GM18909 (cell line): ENCODE measurements around the gene RAMACL.
A peak's percentile ranks its signal among the peaks of the same experiment; 100 is the strongest.
"Not testable (repeated sequence)": the region's sequence is repeated elsewhere in the genome, so short reads cannot be mapped to it uniquely, and the experiment has no call there.

Source experiments
- ATAC-seq: cut with Tn5 transposase; IDR thresholded peaks from one replicate; pipeline ENCODE4 v1.9.1; 2021; ENCODE audit warnings: mild to moderate bottlenecking; ENCODE audit not compliant: unreplicated experiment, poor library complexity

The RAMACL gene

DNA sequence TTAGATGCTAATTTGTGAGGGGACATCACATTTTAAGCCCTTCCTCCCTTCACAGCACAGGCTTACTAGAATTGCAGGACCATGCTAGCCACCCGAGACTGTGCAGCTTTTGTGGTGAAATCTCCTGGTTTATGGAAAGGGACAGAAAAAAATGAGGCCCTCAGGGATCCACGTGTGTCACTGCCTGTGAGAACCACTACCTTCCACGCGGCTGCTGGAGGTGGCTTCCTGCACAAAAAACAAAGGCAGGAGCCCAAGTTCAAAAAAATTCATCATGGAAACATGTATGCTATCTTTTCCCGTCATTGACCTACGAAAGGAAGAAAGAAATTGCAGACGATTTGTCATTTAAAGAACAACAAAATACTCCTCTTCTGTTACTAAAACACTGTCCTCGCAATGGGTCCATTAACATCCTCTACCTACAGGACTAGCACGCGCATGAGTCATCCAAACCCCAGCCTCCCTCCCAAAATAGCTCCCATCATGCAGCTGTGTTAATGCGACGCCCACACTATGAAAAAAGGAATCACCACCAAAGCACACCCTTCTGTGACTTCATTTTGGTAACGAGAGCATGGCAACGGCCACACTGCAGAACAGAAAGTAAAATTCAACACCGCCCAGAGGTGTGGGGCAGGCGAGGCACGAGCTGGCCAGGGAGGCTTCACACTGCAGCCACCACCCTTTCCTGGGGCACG, 45.7 kb downstream of the RAMACL start:
- ATAC-seq, result peak; percentile 82

DNA sequence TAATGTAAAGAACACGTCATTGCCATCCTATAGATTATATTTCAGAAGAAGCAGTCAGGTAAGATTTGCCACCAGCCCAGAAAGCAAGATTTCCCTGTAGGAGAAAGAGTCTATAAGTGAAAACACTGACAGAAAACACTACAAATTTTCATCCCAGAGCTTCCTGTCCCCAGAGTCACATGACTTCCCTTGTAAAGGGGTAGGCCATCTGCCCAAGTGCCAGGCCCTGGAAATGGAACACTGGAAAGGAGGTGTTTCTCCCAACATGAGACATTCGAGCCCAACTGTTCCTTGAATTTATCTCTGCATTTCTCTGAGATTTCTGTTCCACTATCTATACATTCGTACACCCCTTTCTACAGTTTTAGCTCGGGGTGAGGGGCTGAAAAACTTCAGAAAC, 46.9 kb downstream of the RAMACL start:
- ATAC-seq, result no peak

DNA sequence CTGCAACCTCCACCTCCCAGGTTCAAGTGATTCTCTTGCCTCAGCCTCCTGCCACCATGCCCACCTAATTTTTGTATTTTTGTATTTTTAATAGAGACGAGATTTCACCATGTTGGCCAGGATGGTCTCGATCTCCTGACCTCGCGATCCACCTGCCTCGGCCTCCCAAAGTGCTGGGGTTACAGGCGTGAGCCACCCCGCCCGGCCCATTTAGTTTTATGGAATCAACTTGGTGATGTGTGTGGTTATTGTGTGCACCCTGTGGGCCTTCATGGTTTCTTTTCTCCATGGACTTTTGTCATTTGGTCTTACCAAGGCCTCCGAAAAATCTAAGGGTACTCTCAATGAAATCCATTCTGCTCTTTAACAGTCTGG, 47.5 kb downstream of the RAMACL start:
- not testable (repeated sequence) for ATAC-seq

DNA sequence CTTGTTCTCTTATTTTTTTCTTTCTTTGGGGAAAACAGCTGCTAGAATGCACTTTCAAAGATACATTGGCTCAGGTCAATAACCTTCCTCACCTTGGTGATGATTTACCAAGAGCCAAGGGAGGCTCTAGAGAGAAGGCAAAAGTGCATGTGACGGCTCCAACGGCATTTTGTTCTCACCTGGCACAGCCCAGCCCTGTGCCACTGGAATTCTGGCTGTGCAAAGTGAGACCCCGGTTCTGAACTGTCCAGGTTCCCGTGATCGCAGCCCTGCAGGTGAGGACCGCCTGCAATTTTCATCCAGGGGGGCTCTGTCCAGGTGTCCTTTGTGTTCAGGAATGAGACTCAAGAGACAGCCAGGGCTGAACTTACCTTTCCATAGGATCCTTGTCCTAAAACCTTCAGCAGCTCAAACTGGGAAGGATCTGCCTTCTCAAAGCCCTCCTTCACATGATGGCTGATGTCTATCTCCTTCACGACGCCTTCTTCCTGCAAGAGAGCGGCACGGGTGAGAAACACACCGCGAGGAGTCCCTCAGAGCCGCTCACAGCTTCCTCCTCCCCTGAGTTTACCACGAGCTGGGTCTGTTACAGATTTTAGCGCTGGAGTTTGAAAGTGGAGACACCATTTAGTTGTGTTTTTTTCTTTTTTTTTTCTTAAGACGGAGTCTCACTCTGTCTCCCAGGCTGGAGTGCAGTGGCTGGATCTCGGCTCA, 48.0 kb downstream of the RAMACL start:
- no peak for ATAC-seq

DNA sequence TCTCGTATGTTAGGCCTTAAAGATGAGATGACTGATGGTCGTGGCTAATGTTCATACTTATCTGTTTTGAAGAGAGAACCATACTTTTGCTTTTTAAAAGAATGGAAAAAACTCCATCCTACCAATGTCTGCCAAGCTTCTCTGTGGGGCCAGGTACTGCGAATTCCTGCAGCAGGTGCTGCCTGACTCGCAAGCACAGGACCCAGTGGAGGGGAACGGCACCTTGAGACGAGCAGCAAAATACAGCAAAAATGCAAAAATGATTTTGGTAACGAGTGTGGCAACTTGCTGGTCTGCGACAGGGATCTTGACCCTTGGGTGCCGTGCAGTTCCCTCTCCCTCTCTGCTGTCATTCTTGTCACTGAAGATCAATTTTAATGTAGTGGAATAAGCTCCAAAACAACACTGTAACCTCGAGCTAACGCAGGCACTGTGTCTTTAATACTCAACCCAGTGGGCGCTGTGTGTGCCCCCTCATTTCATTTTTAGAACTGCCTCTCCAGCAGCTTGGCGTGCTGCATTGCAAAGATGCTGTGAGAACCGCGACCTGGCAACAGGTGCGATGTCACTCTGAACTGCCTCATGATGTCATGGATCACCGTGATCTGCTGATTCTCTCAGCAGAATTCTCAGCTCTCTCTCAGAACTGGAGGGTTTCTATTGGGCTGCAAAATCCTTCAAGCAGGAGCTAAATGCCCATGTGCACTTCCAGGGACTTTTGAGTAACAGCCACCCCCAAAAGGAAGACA, 51.6 kb downstream of the RAMACL start:
- no peak for ATAC-seq

DNA sequence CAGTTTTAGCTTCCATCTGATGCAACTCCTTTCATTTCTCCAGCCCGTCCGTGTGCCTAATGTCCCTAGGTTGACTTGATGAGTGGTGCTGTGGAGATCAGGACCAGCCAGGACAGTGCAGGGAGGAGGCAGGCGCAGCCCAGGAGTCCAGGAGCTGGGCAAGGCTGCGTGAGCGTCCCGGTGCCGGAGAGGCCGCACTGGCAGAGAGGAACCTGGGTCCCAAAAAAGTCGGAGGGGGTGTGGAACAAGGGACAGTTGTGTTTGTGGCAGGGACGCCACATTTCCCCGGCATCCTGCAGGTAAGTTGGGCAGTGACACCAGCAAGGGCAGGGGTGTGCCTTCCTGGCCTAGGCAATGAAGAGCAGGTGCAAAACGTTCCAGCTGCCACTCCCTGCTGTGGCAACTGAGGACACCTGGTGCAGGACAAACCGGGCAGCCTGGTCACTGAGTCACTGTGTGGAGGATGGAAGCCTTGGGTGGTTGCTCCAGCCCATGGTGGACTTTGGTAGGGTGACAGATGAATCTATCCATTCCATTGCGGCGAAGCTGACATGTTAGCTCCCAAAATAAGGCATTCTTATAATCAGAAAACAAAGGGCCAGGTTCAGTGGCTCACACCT, 53.2 kb downstream of the RAMACL start:
- ATAC-seq, result no peak
